H9 (cell line): ENCODE results near the gene MEFV. TPM values are rescaled to one million over a fixed set of nuclear protein-coding genes. Genes with fewer than 3 reads are reported as not detected.

ENCODE experiments used
- DNase-seq: peaks from one replicate; pipeline ENCODE4 v3.0.0-alpha.2; 2017
- H2AFZ ChIP-seq: one replicate; pipeline ENCODE4 v1.6.1; 2013; ENCODE audit warnings: mild to moderate bottlenecking, low read length, control low read depth, moderate library complexity
- H2AK5ac ChIP-seq: 2 replicates; pipeline ENCODE4 v1.6.1; 2013; ENCODE audit warnings: low read length, control low read depth, mixed read lengths; ENCODE audit not compliant: insufficient read length
- H2BK120ac ChIP-seq: one replicate; pipeline ENCODE4 v1.6.1; 2013; ENCODE audit warnings: low read depth, mild to moderate bottlenecking, low read length, control low read depth, inconsistent platforms; ENCODE audit not compliant: poor library complexity, severe bottlenecking
- H2BK12ac ChIP-seq: 2 replicates; pipeline ENCODE4 v1.6.1; 2013; ENCODE audit warnings: low read length, control low read depth, mixed read lengths, low read depth; ENCODE audit not compliant: insufficient read length
- H2BK15ac ChIP-seq: 2 replicates; pipeline ENCODE4 v1.6.1; 2013; ENCODE audit warnings: low read depth, low read length, control low read depth
- H2BK20ac ChIP-seq: one replicate; pipeline ENCODE4 v1.6.1; 2013; ENCODE audit warnings: low read depth, mild to moderate bottlenecking, low read length, control low read depth, inconsistent platforms; ENCODE audit not compliant: poor library complexity, severe bottlenecking
- H2BK5ac ChIP-seq: 2 replicates; pipeline ENCODE4 v1.6.1; 2013; ENCODE audit warnings: low read length, control low read depth, mixed read lengths; ENCODE audit not compliant: insufficient read length
- H3K14ac ChIP-seq: 2 replicates; pipeline ENCODE4 v1.6.1; 2013; ENCODE audit warnings: low read length, control low read depth; ENCODE audit not compliant: insufficient read depth
- H3K18ac ChIP-seq: 2 replicates; pipeline ENCODE4 v1.6.1; 2013; ENCODE audit warnings: low read depth, mild to moderate bottlenecking, mixed read lengths, low read length, control low read depth; ENCODE audit not compliant: insufficient read length
- H3K23ac ChIP-seq: 2 replicates; pipeline ENCODE4 v1.6.1; 2013; ENCODE audit warnings: low read length, control low read depth, mixed read lengths, low read depth; ENCODE audit not compliant: insufficient read length
- H3K23me2 ChIP-seq: 2 replicates; pipeline ENCODE4 v1.6.1; 2013; ENCODE audit warnings: low read depth, mild to moderate bottlenecking, mixed read lengths, low read length, control low read depth; ENCODE audit not compliant: insufficient read length, poor library complexity, severe bottlenecking
- H3K27ac ChIP-seq: 2 replicates; pipeline ENCODE4 v1.5.1; 2013; ENCODE audit warnings: low read length, control low read depth, mixed read lengths, low read depth; ENCODE audit not compliant: insufficient read length
- H3K27me3 ChIP-seq: 2 replicates; pipeline ENCODE4 v1.6.1; 2013; ENCODE audit warnings: low read length, control low read depth, inconsistent platforms; ENCODE audit not compliant: insufficient read depth
- H3K4ac ChIP-seq: 2 replicates; pipeline ENCODE4 v1.6.1; 2013; ENCODE audit warnings: low read depth, mild to moderate bottlenecking, control low read depth, inconsistent platforms, low read length, moderate library complexity
- H3K4me1 ChIP-seq: 2 replicates; pipeline ENCODE4 v1.6.1; 2013; ENCODE audit warnings: low read length, control low read depth, inconsistent platforms; ENCODE audit not compliant: insufficient read depth
- H3K4me2 ChIP-seq: 2 replicates; pipeline ENCODE4 v1.6.1; 2013; ENCODE audit warnings: low read length, control low read depth, mixed read lengths; ENCODE audit not compliant: insufficient read length, insufficient read depth
- H3K56ac ChIP-seq: 2 replicates; pipeline ENCODE4 v1.6.1; 2013; ENCODE audit warnings: low read depth, mild to moderate bottlenecking, mixed read lengths, low read length, control low read depth; ENCODE audit not compliant: insufficient read length
- H3K79me1 ChIP-seq: 2 replicates; pipeline ENCODE4 v1.6.1; 2013; ENCODE audit warnings: low read depth, mild to moderate bottlenecking, moderate library complexity, low read length, control low read depth, inconsistent platforms; ENCODE audit not compliant: insufficient read depth, poor library complexity, severe bottlenecking
- H3K79me2 ChIP-seq: 2 replicates; pipeline ENCODE4 v1.6.1; 2013; ENCODE audit warnings: low read length, control low read depth, inconsistent platforms; ENCODE audit not compliant: insufficient read depth
- H3K9ac ChIP-seq: 2 replicates; pipeline ENCODE4 v1.6.1; 2013; ENCODE audit warnings: low read length, control low read depth, mixed read lengths; ENCODE audit not compliant: insufficient read length; ENCODE audit errors: extremely low read depth
- H3K9me3 ChIP-seq: one replicate; pipeline ENCODE4 v1.6.1; 2013; ENCODE audit warnings: low read depth, low read length, inconsistent platforms; ENCODE audit not compliant: control insufficient read depth
- H3T11ph ChIP-seq: one replicate; pipeline ENCODE4 v1.6.1; 2013; ENCODE audit warnings: mild to moderate bottlenecking, low read length, control low read depth, inconsistent platforms
- H4K20me1 ChIP-seq: one replicate; pipeline ENCODE4 v1.6.1; 2013; ENCODE audit not compliant: control insufficient read depth, insufficient read length, insufficient read depth
- H4K5ac ChIP-seq: 2 replicates; pipeline ENCODE4 v1.6.1; 2013; ENCODE audit warnings: low read depth, mild to moderate bottlenecking, mixed read lengths, low read length, control low read depth; ENCODE audit not compliant: insufficient read length
- H4K8ac ChIP-seq: replicated peaks from 2 replicates; pipeline ENCODE4 v1.6.1; 2013; ENCODE audit warnings: low read length, control low read depth, mixed read lengths, low read depth; ENCODE audit not compliant: insufficient read length
- H4K91ac ChIP-seq: 2 replicates; pipeline ENCODE4 v1.6.1; 2013; ENCODE audit warnings: low read depth, mild to moderate bottlenecking, moderate library complexity, mixed read lengths, low read length, control low read depth; ENCODE audit not compliant: insufficient read length
- H3K27ac Mint-ChIP-seq, 3 experiments: 2 replicates in 2 of 3; 3 replicates in 1 of 3; pipeline ENCODE4 v1.8.0; 2020 to 2021; ENCODE audit warnings: mixed read lengths in 3 of 3, mild to moderate bottlenecking in 1 of 3, moderate library complexity in 1 of 3
- H3K27me3 Mint-ChIP-seq: 2 replicates; pipeline ENCODE4 v1.8.0; 2021; ENCODE audit warnings: low read depth, mild to moderate bottlenecking, moderate library complexity, mixed read lengths
- H3K36me3 Mint-ChIP-seq, 3 experiments: 2 replicates in 2 of 3; 3 replicates in 1 of 3; pipeline ENCODE4 v1.8.0; 2020 to 2021; ENCODE audit warnings: low read depth in 3 of 3, mixed read lengths in 3 of 3; ENCODE audit not compliant: insufficient read depth in 1 of 3
- H3K4me1 Mint-ChIP-seq, 2 experiments: 2 replicates each; pipeline ENCODE4 v1.8.0; 2020; ENCODE audit warnings: mixed read lengths in 2 of 2
- H3K4me3 Mint-ChIP-seq, 2 experiments: 2 replicates in 1 of 2; 3 replicates in 1 of 2; pipeline ENCODE4 v1.8.0; 2020 to 2021; ENCODE audit warnings: mild to moderate bottlenecking in 2 of 2, mixed read lengths in 2 of 2, moderate library complexity in 1 of 2
- H3K9me3 Mint-ChIP-seq, 2 experiments: 2 replicates in 1 of 2; 3 replicates in 1 of 2; pipeline ENCODE4 v1.8.0; 2020; ENCODE audit warnings: mild to moderate bottlenecking in 2 of 2, mixed read lengths in 2 of 2, moderate library complexity in 1 of 2
- WGBS: extraction: QIAGEN DNeasy Blood & Tissue Kit; methylation state at CpG from one replicate; pipeline ENCODE4 v1.1.7; 2013; ENCODE audit warnings: missing lambda C conversion rate, low lambda C conversion rate, mixed read lengths; ENCODE audit not compliant: insufficient read length; ENCODE audit errors: extremely low coverage; 5-methylcytosine and 5-hydroxymethylcytosine counted together
- total RNA-seq: library from RNA; stranded (reverse); gene quantifications from 2 replicates; pipeline ENCODE4 v1.2.1, GENCODE V29; 2021
- TF ChIP-seq, protein P1 (sequence below): fragments of 200-600 bp; sonication (generic); conservative IDR thresholded peaks from 3 replicates; pipeline ENCODE4 v1.8.0; 2021; ENCODE audit warnings: antibody characterized with exemption, mild to moderate bottlenecking

MEFV gene
- total RNA-seq, 1 experiment from 2014 or later = not detected

DNA sequence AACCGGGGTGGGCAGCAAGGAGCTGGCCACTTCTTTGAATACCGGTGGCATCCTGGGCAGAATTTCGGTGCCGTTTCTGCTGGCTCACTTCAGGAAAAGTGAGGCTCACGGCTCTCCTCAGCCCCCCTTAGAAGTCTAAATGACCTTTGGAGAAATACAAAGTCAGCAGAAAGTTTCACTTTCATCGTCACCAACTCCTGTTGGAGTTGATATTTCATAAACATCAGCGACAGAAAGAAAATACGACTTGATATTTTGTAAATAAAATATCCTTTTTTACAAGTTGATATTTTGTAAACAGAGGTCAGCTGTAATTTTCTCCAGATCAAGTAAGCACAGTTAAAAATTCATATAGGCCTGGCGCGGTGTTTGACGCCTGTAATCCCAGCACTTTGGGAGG is 49.6 kb upstream of the MEFV start:
- no peak overlapping the region for H2BK12ac ChIP-seq
- no peak overlapping the region for H3K23ac ChIP-seq
- H4K5ac ChIP-seq = no peak overlapping the region
- peak overlapping the region; percentile 96 for H3K14ac ChIP-seq
- H3K79me1 ChIP-seq = no peaks in the 10 kb centered on the region
- no peak overlapping the region for H2AK5ac ChIP-seq
- no peak overlapping the region for H2BK20ac ChIP-seq
- TF ChIP-seq, protein P1, sequence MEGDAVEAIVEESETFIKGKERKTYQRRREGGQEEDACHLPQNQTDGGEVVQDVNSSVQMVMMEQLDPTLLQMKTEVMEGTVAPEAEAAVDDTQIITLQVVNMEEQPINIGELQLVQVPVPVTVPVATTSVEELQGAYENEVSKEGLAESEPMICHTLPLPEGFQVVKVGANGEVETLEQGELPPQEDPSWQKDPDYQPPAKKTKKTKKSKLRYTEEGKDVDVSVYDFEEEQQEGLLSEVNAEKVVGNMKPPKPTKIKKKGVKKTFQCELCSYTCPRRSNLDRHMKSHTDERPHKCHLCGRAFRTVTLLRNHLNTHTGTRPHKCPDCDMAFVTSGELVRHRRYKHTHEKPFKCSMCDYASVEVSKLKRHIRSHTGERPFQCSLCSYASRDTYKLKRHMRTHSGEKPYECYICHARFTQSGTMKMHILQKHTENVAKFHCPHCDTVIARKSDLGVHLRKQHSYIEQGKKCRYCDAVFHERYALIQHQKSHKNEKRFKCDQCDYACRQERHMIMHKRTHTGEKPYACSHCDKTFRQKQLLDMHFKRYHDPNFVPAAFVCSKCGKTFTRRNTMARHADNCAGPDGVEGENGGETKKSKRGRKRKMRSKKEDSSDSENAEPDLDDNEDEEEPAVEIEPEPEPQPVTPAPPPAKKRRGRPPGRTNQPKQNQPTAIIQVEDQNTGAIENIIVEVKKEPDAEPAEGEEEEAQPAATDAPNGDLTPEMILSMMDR = no peak
- Mint-ChIP-seq H3K36me3 (peaks cover 72 to 83% (median 79%) of the 10 kb centered on the region in 3 experiments), H3K27ac (no peak overlapping the region), H3K9me3 (peaks cover 78 to 86% of the 10 kb centered on the region in 2 experiments), H3K27me3 (peaks cover 15% of the 10 kb centered on the region), H3K4me1 (peaks cover 7% of the 10 kb centered on the region in 2 experiments; a peak in 1 of 4 replicates), H3K4me3 (peak overlapping the region; percentile 77 to 81)
- no peak overlapping the region for H3K56ac ChIP-seq
- peaks cover 38% of the 10 kb centered on the region for H3K9me3 ChIP-seq
- H2AFZ ChIP-seq = no peak overlapping the region
- no peak overlapping the region for H2BK15ac ChIP-seq
- no peak overlapping the region for H4K8ac ChIP-seq
- no CpG with 5 or more reads among the region's 11 CpGs for WGBS
- H2BK5ac ChIP-seq = no peak overlapping the region
- H3T11ph ChIP-seq = no peak overlapping the region
- no peaks in the 10 kb centered on the region for H3K79me2 ChIP-seq
- no peaks in the 10 kb centered on the region for H3K27me3 ChIP-seq
- no peak overlapping the region for H3K27ac ChIP-seq
- H2BK120ac ChIP-seq = no peak overlapping the region
- no peak overlapping the region for H3K4ac ChIP-seq
- H4K91ac ChIP-seq = no peak overlapping the region
- no peak for DNase-seq
- H3K9ac ChIP-seq = no peak overlapping the region
- no peaks in the 10 kb centered on the region for H4K20me1 ChIP-seq
- 0 out of 2 replicates have a peak, but pooled peaks cover 4% of the 10 kb centered on the region for H3K4me1 ChIP-seq
- peaks cover 5% of the 10 kb centered on the region for H3K23me2 ChIP-seq
- H3K18ac ChIP-seq = no peak overlapping the region
- H3K4me2 ChIP-seq = peak overlapping the region; percentile 34
